Measurements from ENCODE around the gene CREB3L2. TPM values are rescaled to one million over a fixed set of nuclear protein-coding genes. Genes with fewer than 3 reads are reported as not detected.

The CREB3L2 gene
- total and polyA plus RNA-seq, 10 of the 15 experiments (the other 5 are each of a cell fraction or from before 2014, with no cell fraction given), result 6.4 to 67.1 (median 26.2) TPM

GRCh38 chr7:137836541-137836940 is 165.3 kb downstream of the CREB3L2 start (continued):
- no peak for TF ChIP-seq GABPA (IDR thresholded peaks at IDR 0.05; ENCODE audit: low read depth)
- no peak for TF ChIP-seq MAX (IDR thresholded peaks at IDR 0.05; ENCODE audit: low read depth, low read length)

- ChIA-PET RAD21 (ENCODE audit: unreplicated experiment) (interaction anchor here (0.7 to 7.6 kb wide), 9 partner anchors 8 to 168 kb away, joined by 3 to 109 read pairs (median 4); no protein-coding TSS in a partner anchor), CTCF (interaction anchor here (0.9 to 3.2 kb wide), 9 partner anchors 9 to 180 kb away, joined by 3 to 17 read pairs (median 5); partner anchors contain the start of gene DGKI), SMC1A (ENCODE audit: uncharacterized antibody, unreplicated experiment) (interaction anchor here (0.7 to 13.7 kb wide), 17 partner anchors 10 to 219 kb away, joined by 3 to 281 read pairs (median 6); no protein-coding TSS in a partner anchor), POLR2A (interaction anchor here (0.7 to 4.8 kb wide), 6 partner anchors 11 to 111 kb away, joined by 3 to 24 read pairs (median 4); partner anchors contain the start of gene DGKI)
- no peaks in the 10 kb centered on the region for H4K20me1 ChIP-seq (ENCODE audit: control insufficient read depth, insufficient read depth)
- 34% methylated on average over 3 of the region's 3 CpGs for WGBS (ENCODE audit: insufficient coverage, insufficient replicate concordance, low lambda C conversion rate, missing lambda C conversion rate)
- H3K9ac ChIP-seq (ENCODE audit: control insufficient read depth, insufficient read depth, low read length), result no peak overlapping the region
- H3K4me1 ChIP-seq (ENCODE audit: control insufficient read depth, insufficient read depth, low read length), result no peaks in the 10 kb centered on the region
- TF ChIP-seq IRF5 (IDR thresholded peaks at IDR 0.05; ENCODE audit: borderline replicate concordance), result no peak
- TF ChIP-seq BMI1 (IDR thresholded peaks at IDR 0.05; ENCODE audit: borderline replicate concordance), result no peak
- FAIRE-seq (no peak), ATAC-seq (no peak), DNase-seq (ENCODE audit: low read depth, low spot score) (no peak)
- no peak overlapping the region for H3K4me3 ChIP-seq
- no peaks in the 10 kb centered on the region for H3K36me3 ChIP-seq (ENCODE audit: control insufficient read depth in 2 of 2, insufficient read depth in 2 of 2, low read length in 1 of 2)
- H3K9me3 ChIP-seq (replicated peaks; ENCODE audit: control insufficient read depth, insufficient read depth, low read length), result peaks cover 10% of the 10 kb centered on the region
- H3K79me2 ChIP-seq (ENCODE audit: control insufficient read depth, insufficient read depth, low read length), result no peaks in the 10 kb centered on the region
- no TSS peak for BruUV-seq (replicated peaks)
- no peaks in the 10 kb centered on the region for H3K27me3 ChIP-seq (replicated peaks in 1 of 2; ENCODE audit: control insufficient read depth in 2 of 2, insufficient read depth in 2 of 2, low read length in 1 of 2)
- no peak overlapping the region for H2AFZ ChIP-seq (ENCODE audit: control insufficient read depth, low read depth, low read length)
- intact Hi-C loops (cut with micrococcal nuclease; ENCODE audit: unreplicated experiment), result no loop called here
- in situ Hi-C loops (cut with MboI), result no loop called here
- H3K27ac ChIP-seq (ENCODE audit: control insufficient read depth, insufficient read depth), result no peak overlapping the region
- no peak overlapping the region for H3K4me2 ChIP-seq (ENCODE audit: control insufficient read depth, insufficient read depth)
Measured at GRCh38 chr7:137836113-137836509, 165.8 kb downstream of the CREB3L2 start.

Measured in GM12878 (cell line).